H1 (cell line): ENCODE results near the gene GRM8. TPM values are rescaled to one million over a fixed set of nuclear protein-coding genes. Genes with fewer than 3 reads are reported as not detected.

Source experiments
- CTCF ChIA-PET: fragments of 300-600 bp; sonication (Branson Sonifier 250); formaldehyde crosslinking; loops from one replicate; lab custom pipeline; 2021; ENCODE audit not compliant: partially characterized antibody; lab: Charles Lee
- POLR2A ChIA-PET: fragments of 300-600 bp; sonication (Branson Sonifier 250); formaldehyde crosslinking; loops from one replicate; lab custom pipeline; 2021; ENCODE audit warnings: inconsistent platforms; ENCODE audit not compliant: partially characterized antibody; lab: Charles Lee
- DNase-seq, 2 experiments: peaks; one replicate each; pipeline versions ENCODE4 v3.0.0 to v3.0.0-alpha.2; 2010 to 2022; ENCODE audit warnings: low spot score in 2 of 2, low read depth in 1 of 2, mixed read lengths in 1 of 2
- FAIRE-seq: peaks from 2 replicates; lab custom pipeline; 2011; peaks lifted over from hg19 to GRCh38; lab: Jason Lieb, UNC
- H2AFZ ChIP-seq: 2 replicates; pipeline ENCODE4 v1.8.1; 2012; ENCODE audit warnings: low read length, inconsistent platforms
- H2AK5ac ChIP-seq: 2 replicates; pipeline ENCODE4 v1.6.1; 2013; ENCODE audit warnings: low read depth, low read length
- H2BK120ac ChIP-seq: replicated peaks from 2 replicates; pipeline ENCODE3; 2013; ENCODE audit warnings: low read depth, low read length, inconsistent platforms
- H2BK12ac ChIP-seq: 2 replicates; pipeline ENCODE4 v1.6.1; 2013; ENCODE audit warnings: low read depth, low read length
- H2BK15ac ChIP-seq: 2 replicates; pipeline ENCODE4 v1.6.1; 2013; ENCODE audit warnings: low read length
- H2BK20ac ChIP-seq: 2 replicates; pipeline ENCODE4 v1.6.1; 2013; ENCODE audit warnings: low read length
- H2BK5ac ChIP-seq: 2 replicates; pipeline ENCODE4 v1.6.1; 2013; ENCODE audit warnings: low read depth, low read length
- H3K14ac ChIP-seq: 2 replicates; pipeline ENCODE4 v1.6.1; 2013; ENCODE audit warnings: inconsistent platforms; ENCODE audit not compliant: insufficient read length
- H3K18ac ChIP-seq: 2 replicates; pipeline ENCODE4 v1.6.1; 2013; ENCODE audit warnings: low read length; ENCODE audit errors: extremely low read depth
- H3K23ac ChIP-seq: 2 replicates; pipeline ENCODE4 v1.6.1; 2013; ENCODE audit warnings: inconsistent platforms; ENCODE audit not compliant: insufficient read length
- H3K23me2 ChIP-seq: 2 replicates; pipeline ENCODE4 v1.6.1; 2013; ENCODE audit warnings: low read depth, low read length
- H3K27ac ChIP-seq: 2 replicates; pipeline ENCODE4 v1.6.1; 2011; ENCODE audit warnings: low read depth, low read length, inconsistent platforms
- H3K27me3 ChIP-seq, 4 experiments: replicated peaks in 1 of 4; 1 replicate in 1 of 4; 2 replicates in 3 of 4; pipeline versions ENCODE4 v1.6.1 to v1.8.1; 2011 to 2013; ENCODE audit warnings: low read length in 3 of 4, mild to moderate bottlenecking in 3 of 4, inconsistent platforms in 2 of 4, mixed read lengths in 2 of 4, moderate library complexity in 1 of 4; ENCODE audit not compliant: control insufficient read depth in 3 of 4, insufficient read depth in 3 of 4; ENCODE audit errors: extremely low read depth in 1 of 4
- H3K36me3 ChIP-seq, 4 experiments: 2 replicates each; pipeline versions ENCODE4 v1.6.1 to v1.8.1; 2011 to 2013; ENCODE audit warnings: mild to moderate bottlenecking in 4 of 4, low read length in 3 of 4, moderate library complexity in 2 of 4, control low read depth in 1 of 4, inconsistent platforms in 1 of 4; ENCODE audit not compliant: insufficient read depth in 4 of 4, control insufficient read depth in 2 of 4
- H3K4ac ChIP-seq: replicated peaks from 2 replicates; pipeline ENCODE3; 2013; ENCODE audit warnings: low read length, low read depth, mixed read lengths, inconsistent platforms; ENCODE audit not compliant: insufficient read length
- H3K4me1 ChIP-seq, 4 experiments: replicated peaks in 1 of 4; 1 replicate in 1 of 4; 2 replicates in 3 of 4; pipeline versions ENCODE4 v1.6.1 to v1.8.1; 2011 to 2013; ENCODE audit warnings: low read length in 3 of 4, inconsistent platforms in 2 of 4, mixed read lengths in 1 of 4; ENCODE audit not compliant: insufficient read depth in 4 of 4, control insufficient read depth in 3 of 4
- H3K4me2 ChIP-seq, 2 experiments: 2 replicates each; pipeline versions ENCODE4 v1.6.1 to v1.8.1; 2011 to 2013; ENCODE audit warnings: low read depth in 2 of 2, low read length in 2 of 2, control low read depth in 1 of 2, inconsistent platforms in 1 of 2, mild to moderate bottlenecking in 1 of 2; ENCODE audit not compliant: insufficient read depth in 1 of 2
- H3K4me3 ChIP-seq, 4 experiments: fragments of 200-600, 300-600 bp in 1 of 4; sonication (generic), shearing (Covaris generic), sonication (Bioruptor Twin) in 1 of 4; 2 replicates each; pipeline versions ENCODE4 v1.5.1 to v1.8.1; 2011 to 2016; ENCODE audit warnings: low read length in 4 of 4, low read depth in 3 of 4, control low read depth in 2 of 4, inconsistent platforms in 2 of 4, mild to moderate bottlenecking in 2 of 4, mixed read lengths in 1 of 4, moderate library complexity in 1 of 4; ENCODE audit not compliant: insufficient read depth in 2 of 4; ENCODE audit errors: extremely low read depth in 1 of 4
- H3K56ac ChIP-seq: replicated peaks from 2 replicates; pipeline ENCODE3; 2013; ENCODE audit warnings: low read depth, mild to moderate bottlenecking, mixed read lengths, low read length, inconsistent platforms; ENCODE audit not compliant: insufficient read length
- H3K79me1 ChIP-seq: 2 replicates; pipeline ENCODE4 v1.6.1; 2013; ENCODE audit warnings: low read depth, low read length, control low read depth
- H3K79me2 ChIP-seq, 2 experiments: 2 replicates each; pipeline versions ENCODE4 v1.6.1 to v1.8.1; 2012 to 2013; ENCODE audit warnings: low read length in 2 of 2, mild to moderate bottlenecking in 2 of 2, inconsistent platforms in 1 of 2; ENCODE audit not compliant: insufficient read depth in 2 of 2, control insufficient read depth in 1 of 2
- H3K9ac ChIP-seq, 4 experiments: replicated peaks in 1 of 4; 1 replicate in 1 of 4; 2 replicates in 3 of 4; pipeline versions ENCODE4 v1.6.1 to v1.8.1; 2011 to 2013; ENCODE audit warnings: low read depth in 3 of 4, low read length in 3 of 4, control low read depth in 2 of 4, mild to moderate bottlenecking in 2 of 4, moderate library complexity in 2 of 4, inconsistent platforms in 1 of 4; ENCODE audit errors: extremely low read depth in 1 of 4
- H3K9me3 ChIP-seq, 2 experiments: 2 replicates each; pipeline versions ENCODE4 v1.6.1 to v1.8.1; 2012 to 2013; ENCODE audit warnings: mild to moderate bottlenecking in 2 of 2, moderate library complexity in 2 of 2, control low read depth in 1 of 2, inconsistent platforms in 1 of 2, low read depth in 1 of 2, low read length in 1 of 2, mixed read lengths in 1 of 2; ENCODE audit not compliant: insufficient read depth in 2 of 2
- H4K20me1 ChIP-seq, 2 experiments: replicated peaks in 1 of 2; 2 replicates each; pipeline versions ENCODE3 to v1.8.1; 2011 to 2013; ENCODE audit warnings: inconsistent platforms in 2 of 2, low read length in 2 of 2, mild to moderate bottlenecking in 1 of 2; ENCODE audit not compliant: insufficient read depth in 2 of 2, control insufficient read depth in 1 of 2
- H4K5ac ChIP-seq: 2 replicates; pipeline ENCODE4 v1.6.1; 2013; ENCODE audit warnings: low read length, low read depth, mixed read lengths, inconsistent platforms; ENCODE audit not compliant: insufficient read length
- H4K8ac ChIP-seq: 2 replicates; pipeline ENCODE4 v1.8.0; 2013; ENCODE audit warnings: mild to moderate bottlenecking, moderate library complexity, low read length, inconsistent platforms; ENCODE audit not compliant: insufficient read depth; ENCODE audit errors: extremely low read depth
- H4K91ac ChIP-seq: replicated peaks from 2 replicates; pipeline ENCODE3; 2013; ENCODE audit warnings: low read length, mixed read lengths, inconsistent platforms; ENCODE audit not compliant: insufficient read length
- ATF2 ChIP-seq: IDR thresholded peaks from 2 replicates; pipeline ENCODE4 v1.6.1; 2012; ENCODE audit warnings: low read length, inconsistent platforms
- ATF3 ChIP-seq: IDR thresholded peaks from 2 replicates; pipeline ENCODE4 v1.6.1; 2011; ENCODE audit warnings: low read depth, mild to moderate bottlenecking, low read length; ENCODE audit not compliant: insufficient read depth
- CEBPB ChIP-seq: IDR thresholded peaks from 2 replicates; pipeline ENCODE4 v1.6.1; 2012; ENCODE audit warnings: low read depth, low read length
- CHD1 ChIP-seq: IDR thresholded peaks from 2 replicates; pipeline ENCODE4 v1.6.1; 2012; ENCODE audit warnings: low read depth, low read length, improper control_type of control experiment
- CHD2 ChIP-seq: IDR thresholded peaks from 2 replicates; pipeline ENCODE4 v1.6.1; 2012; ENCODE audit warnings: low read length, improper control_type of control experiment
- CREB1 ChIP-seq: IDR thresholded peaks from 2 replicates; pipeline ENCODE4 v1.6.1; 2012; ENCODE audit warnings: inconsistent platforms
- E2F6 ChIP-seq: IDR thresholded peaks from 2 replicates; pipeline ENCODE4 v1.6.1; 2012; ENCODE audit warnings: inconsistent platforms
- GABPA ChIP-seq: IDR thresholded peaks from 2 replicates; pipeline ENCODE4 v1.6.1; 2011; ENCODE audit warnings: mild to moderate bottlenecking, low read length, moderate library complexity, borderline replicate concordance; ENCODE audit not compliant: insufficient read depth
- KDM1A ChIP-seq: fragments of 200-600, 300-600 bp; sonication (generic); IDR thresholded peaks from 2 replicates; pipeline ENCODE4 v1.7.1; 2016; ENCODE audit warnings: mild to moderate bottlenecking, low read length, borderline replicate concordance
- KDM4A ChIP-seq: IDR thresholded peaks from one replicate; pipeline ENCODE4 v1.7.1; 2012; ENCODE audit warnings: low read depth, mild to moderate bottlenecking, moderate library complexity, low read length, inconsistent platforms; ENCODE audit not compliant: severe bottlenecking
- NRF1 ChIP-seq: IDR thresholded peaks from 2 replicates; pipeline ENCODE4 v1.6.1; 2011; ENCODE audit warnings: mild to moderate bottlenecking, low read depth, low read length, improper control_type of control experiment
- POLR2AphosphoS5 ChIP-seq: IDR thresholded peaks from 2 replicates; pipeline ENCODE4 v1.6.1; 2011; ENCODE audit warnings: low read depth, low read length
- WGBS, 2 experiments: shearing (Covaris generic) in 1 of 2; methylation state at CpG; one replicate each; pipeline versions ENCODE4 v1.1.6 to v1.1.7; 2013 to 2015; ENCODE audit warnings: low lambda C conversion rate in 2 of 2, mixed read lengths in 2 of 2, inconsistent platforms in 1 of 2, low coverage in 1 of 2, missing lambda C conversion rate in 1 of 2; ENCODE audit not compliant: insufficient replicate concordance in 2 of 2, insufficient coverage in 1 of 2, insufficient read length in 1 of 2; ENCODE audit errors: extremely low coverage in 1 of 2, missing lambda C conversion rate in 1 of 2; 5-methylcytosine and 5-hydroxymethylcytosine counted together
- polyA plus RNA-seq, 7 experiments: library from polyadenylated mRNA; depleted of rRNA in 3 of 7; stranded (reverse) in 5 of 7; unstranded in 2 of 7; fragments of >200 nt in 5 of 7; fragments of 200-250 nt in 2 of 7; gene quantifications; 1 replicate in 5 of 7; 2 replicates in 1 of 7; 4 replicates in 1 of 7; pipeline versions ENCODE4 v1.2.1 to v1.2.3, GENCODE V29; 2011 to 2013; ENCODE audit warnings: missing spikeins in 2 of 7, mixed read lengths in 2 of 7
- total RNA-seq: library from RNA; stranded (reverse); fragmentation: NEBNext Ultra II Directional; extraction: Animal tissue kit (Norgen Biotek cat#: 25700); gene quantifications from 2 replicates; pipeline ENCODE4 v1.2.1, GENCODE V29; 2021

GRM8 gene
- total and polyA plus RNA-seq, 2 of the 8 experiments (the other 6 are each of a cell fraction or from before 2014, with no cell fraction given): 2.6 to 2.8 TPM

- H3K4me2 ChIP-seq: no peak overlapping the region
- no peak overlapping the region for H3K18ac ChIP-seq
- H3K79me2 ChIP-seq: no peaks in the 10 kb centered on the region; a peak in 1 of 4 replicates
- H4K20me1 ChIP-seq: peaks cover 0 to 3% of the 10 kb centered on the region in 2 experiments
- no peak overlapping the region for H3K4me3 ChIP-seq
- no peak overlapping the region for H3K56ac ChIP-seq
- H3K36me3 ChIP-seq: no peaks in the 10 kb centered on the region
- H3K9me3 ChIP-seq: no peaks in the 10 kb centered on the region
- CTCF ChIA-PET: interaction anchor here (1.0 to 1.8 kb wide), 3 partner anchors 109 to 454 kb away, joined by 3 to 5 read pairs (median 5); no protein-coding TSS in a partner anchor
- H3K23ac ChIP-seq: no peak overlapping the region
- peaks cover 0 to 6% (median 2%) of the 10 kb centered on the region in 4 experiments; a peak in 3 of 7 replicates for H3K4me1 ChIP-seq
- FAIRE-seq: no peak
- DNase-seq: no peak
- H3K14ac ChIP-seq: no peak overlapping the region
- no peak for TF ChIP-seq CREB1
- TF ChIP-seq NRF1: no peak
- TF ChIP-seq CEBPB: no peak
- no peak for TF ChIP-seq ATF2
- no peak for TF ChIP-seq CHD2
- no peak for TF ChIP-seq E2F6
- no peak for TF ChIP-seq POLR2AphosphoS5
- no peak for TF ChIP-seq KDM1A
- TF ChIP-seq GABPA: no peak
- TF ChIP-seq KDM4A: no peak
- TF ChIP-seq ATF3: no peak
- TF ChIP-seq CHD1: no peak
- no peak overlapping the region for H4K91ac ChIP-seq
- no peak overlapping the region for H3K9ac ChIP-seq
- H2AFZ ChIP-seq: no peak overlapping the region
- no peak overlapping the region for H2BK15ac ChIP-seq
- 75% methylated on average over 2 of the region's 2 CpGs; no CpG with 5 or more reads in 1 of the 2 experiments for WGBS, 2 experiments
- H4K8ac ChIP-seq: no peak overlapping the region
- peaks cover 2 to 18% (median 12%) of the 10 kb centered on the region in 4 experiments; a peak in 6 of 7 replicates for H3K27me3 ChIP-seq
- H3K79me1 ChIP-seq: no peaks in the 10 kb centered on the region
- H2BK12ac ChIP-seq: no peak overlapping the region
- no peak overlapping the region for H4K5ac ChIP-seq
- H3K27ac ChIP-seq: no peak overlapping the region
- POLR2A ChIA-PET: no interaction called here
- H2BK120ac ChIP-seq: no peak overlapping the region
- no peak overlapping the region for H2BK20ac ChIP-seq
- H2BK5ac ChIP-seq: no peak overlapping the region
- H2AK5ac ChIP-seq: no peak overlapping the region
- H3K4ac ChIP-seq: no peak overlapping the region
- H3K23me2 ChIP-seq: peaks cover 19% of the 10 kb centered on the region
These were observed 4.3 kb upstream of the GRM8 start for GRCh38 chr7:127257086-127257485.
